B cell (primary cell): Measurements from ENCODE around the gene SLC2A9. TPM values are rescaled to one million over a fixed set of nuclear protein-coding genes. Genes with fewer than 3 reads are reported as not detected.

ENCODE experiments used
- ATAC-seq: fragments of 200-7000 bp; cut with Tn5 transposase; one replicate; pipeline ENCODE4 v1.10.0; 2021; ENCODE audit warnings: low read depth, mild to moderate bottlenecking, moderate number of reproducible peaks, moderate library complexity
- CTCF ChIA-PET: fragments of 350-600 bp; sonication (Branson Sonifier 250); formaldehyde crosslinking; loops from one replicate; lab custom pipeline; 2021; ENCODE audit warnings: antibody characterized with exemption, inconsistent platforms; lab: Charles Lee
- POLR2A ChIA-PET: fragments of 350-600 bp; sonication (Branson Sonifier 250); formaldehyde crosslinking; loops from one replicate; lab custom pipeline; 2021; ENCODE audit warnings: antibody characterized with exemption; lab: Charles Lee
- DNase-seq: peaks from one replicate; pipeline ENCODE4 v3.0.0; 2013
- H2AFZ ChIP-seq: 2 replicates; pipeline ENCODE4 v1.6.1; 2012; ENCODE audit warnings: mild to moderate bottlenecking, low read depth, low read length; ENCODE audit not compliant: insufficient read depth, poor library complexity, severe bottlenecking
- H3K27ac ChIP-seq, 2 donors: 1 replicate in 1 of 2; 2 replicates in 1 of 2; pipeline ENCODE4 v1.5.1; 2012 to 2013; ENCODE audit warnings: low read length in 2 of 2, mild to moderate bottlenecking in 2 of 2, moderate library complexity in 1 of 2
- H3K27me3 ChIP-seq, 4 experiments: fragments of 200-600 bp in 1 of 4; sonication (generic) in 1 of 4; replicated peaks in 1 of 4; 1 replicate in 2 of 4; 2 replicates in 2 of 4; pipeline versions ENCODE4 v1.6.1 to v1.7.0; 2013 to 2016; ENCODE audit warnings: low read length in 3 of 4, mild to moderate bottlenecking in 2 of 4, mixed read lengths in 1 of 4, moderate library complexity in 1 of 4; ENCODE audit not compliant: insufficient read depth in 4 of 4, control insufficient read depth in 3 of 4; ENCODE audit errors: control extremely low read depth in 1 of 4
- H3K36me3 ChIP-seq, 2 experiments: replicated peaks in 1 of 2; 1 replicate in 1 of 2; 2 replicates in 1 of 2; pipeline versions ENCODE4 v1.6.1 to v1.7.1; 2013; ENCODE audit warnings: low read length in 1 of 2; ENCODE audit not compliant: insufficient read depth in 2 of 2, control insufficient read depth in 1 of 2; ENCODE audit errors: control extremely low read depth in 1 of 2, extremely low read depth in 1 of 2
- H3K4me1 ChIP-seq, 2 donors: fragments of 200-600 bp in 1 of 2; sonication (generic) in 1 of 2; 1 replicate in 1 of 2; 2 replicates in 1 of 2; pipeline versions ENCODE4 v1.5.1 to v1.6.1; 2013 to 2017; ENCODE audit warnings: low read length in 2 of 2; ENCODE audit not compliant: control insufficient read depth in 2 of 2, insufficient read depth in 2 of 2
- H3K4me2 ChIP-seq: replicated peaks from 2 replicates; pipeline ENCODE3; 2012; ENCODE audit warnings: mild to moderate bottlenecking, low read depth, low read length; ENCODE audit not compliant: poor library complexity, severe bottlenecking
- H3K4me3 ChIP-seq, 5 experiments: fragments of 200-600 bp in 1 of 5; sonication (generic) in 1 of 5; 1 replicate in 3 of 5; 2 replicates in 2 of 5; pipeline versions ENCODE4 v1.5.1 to v1.7.0; 2011 to 2016; ENCODE audit warnings: low read length in 4 of 5, mild to moderate bottlenecking in 4 of 5, low read depth in 2 of 5, control low read depth in 1 of 5, moderate library complexity in 1 of 5; ENCODE audit not compliant: insufficient read depth in 1 of 5; ENCODE audit errors: control extremely low read depth in 1 of 5, extremely low read depth in 1 of 5
- H3K79me2 ChIP-seq: fragments of 200-600 bp; sonication (generic); one replicate; pipeline ENCODE4 v1.6.0; 2016; ENCODE audit warnings: low read length; ENCODE audit not compliant: control insufficient read depth, insufficient read depth
- H3K9ac ChIP-seq: fragments of 200-600 bp; sonication (generic); 2 replicates; pipeline ENCODE4 v1.6.1; 2017; ENCODE audit warnings: mild to moderate bottlenecking, low read length, moderate library complexity
- H3K9me3 ChIP-seq, 3 donors: one replicate each; pipeline versions ENCODE4 v1.6.1 to v1.7.1; 2013; ENCODE audit warnings: low read length in 2 of 3; ENCODE audit not compliant: control insufficient read depth in 2 of 3, insufficient read depth in 1 of 3; ENCODE audit errors: control extremely low read depth in 1 of 3
- H4K20me1 ChIP-seq: 2 replicates; pipeline ENCODE4 v1.6.0; 2012; ENCODE audit warnings: mild to moderate bottlenecking, low read length; ENCODE audit not compliant: insufficient read depth, control insufficient read depth, poor library complexity, severe bottlenecking
- H3K27ac Mint-ChIP-seq: one replicate; pipeline ENCODE4 v1.8.0; 2021; ENCODE audit warnings: mixed read lengths
- H3K27me3 Mint-ChIP-seq: one replicate; pipeline ENCODE4 v1.8.0; 2021; ENCODE audit warnings: mixed read lengths
- H3K4me1 Mint-ChIP-seq: one replicate; pipeline ENCODE4 v1.8.0; 2021; ENCODE audit warnings: mixed read lengths
- H3K4me3 Mint-ChIP-seq: one replicate; pipeline ENCODE4 v1.8.0; 2021; ENCODE audit warnings: mixed read lengths
- H3K9me3 Mint-ChIP-seq: one replicate; pipeline ENCODE4 v1.8.0; 2022; ENCODE audit warnings: mixed read lengths; ENCODE audit not compliant: insufficient read depth
- EZH2 ChIP-seq: IDR thresholded peaks from 2 replicates; pipeline ENCODE4 v1.6.1; 2012; ENCODE audit warnings: borderline replicate concordance, low read depth, mild to moderate bottlenecking, moderate library complexity, low read length; ENCODE audit not compliant: insufficient read depth, poor library complexity, severe bottlenecking
- WGBS: methylation state at CpG from one replicate; pipeline ENCODE4 v1.1.5; 2013; ENCODE audit warnings: missing lambda C conversion rate; ENCODE audit not compliant: insufficient coverage; 5-methylcytosine and 5-hydroxymethylcytosine counted together
- intact Hi-C: fragments of 100-400 bp; cut with micrococcal nuclease; formaldehyde crosslinking; loops from one replicate; pipeline ENCODE4 v1.10.0; 2022
- polyA plus RNA-seq: library from polyadenylated mRNA; depleted of rRNA; stranded (reverse); fragments of >200 nt; gene quantifications from 2 replicates; pipeline ENCODE4 v1.2.3, GENCODE V29; 2012
- total RNA-seq, 2 donors: library from RNA; stranded (reverse); fragments of 120-200 nt in 1 of 2; gene quantifications; 1 replicate in 1 of 2; 2 replicates in 1 of 2; pipeline versions ENCODE4 v1.2.3 to v1.2.4, GENCODE V29; 2013 to 2022
- TF ChIP-seq, protein P1 (sequence below): fragments of 200-600 bp; IDR thresholded peaks from one replicate; pipeline ENCODE4 v1.8.0; 2022; ENCODE audit warnings: antibody characterized with exemption, mild to moderate bottlenecking

SLC2A9 gene
- total and polyA plus RNA-seq, 2 donors (not counting 1 experiment from before 2014, with no cell fraction given), result 0.89 to 2.1 TPM

DNA sequence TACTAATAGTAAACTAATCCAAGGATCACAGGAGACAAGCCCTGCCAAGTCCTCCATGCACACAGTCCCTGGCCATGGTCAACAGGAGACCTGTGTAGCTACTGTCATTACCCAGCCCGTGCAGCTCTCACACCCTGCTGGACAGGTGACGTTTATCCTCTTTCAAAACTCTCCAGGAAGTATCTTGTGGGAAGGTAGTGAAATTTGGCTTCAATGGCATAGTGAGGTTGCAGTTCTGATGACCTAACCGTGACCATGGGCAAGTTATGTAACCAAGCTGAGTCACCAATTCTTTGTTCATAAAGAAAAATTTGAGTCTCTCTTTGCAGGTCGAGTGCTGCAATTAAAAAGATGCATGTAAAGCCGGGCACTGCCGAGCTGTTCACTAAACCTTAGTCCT lies 11.3 kb upstream of the SLC2A9 start:
- H3K36me3 ChIP-seq, result no peaks in the 10 kb centered on the region
- intact Hi-C loops, result no loop called here
- H3K79me2 ChIP-seq, result no peaks in the 10 kb centered on the region
- H3K4me1 ChIP-seq, result peaks cover 8 to 16% of the 10 kb centered on the region in 2 donors
- peaks cover 0 to 6% (median 0%) of the 10 kb centered on the region in 4 experiments for H3K27me3 ChIP-seq
- no peak overlapping the region for H3K4me3 ChIP-seq
- 58% methylated on average over 2 of the region's 6 CpGs for WGBS
- H3K9ac ChIP-seq, result no peak overlapping the region
- no peaks in the 10 kb centered on the region for H3K9me3 Mint-ChIP-seq
- peaks cover 21% of the 10 kb centered on the region for H3K4me1 Mint-ChIP-seq
- ChIA-PET CTCF (interaction anchor here (1.1 kb wide), 1 partner anchor 16 kb away, joined by 5 read pairs; no protein-coding TSS in a partner anchor), POLR2A (interaction anchor here (0.6 kb wide), 1 partner anchor 11 kb away, joined by 3 read pairs; no protein-coding TSS in a partner anchor)
- no peak overlapping the region for H3K4me3 Mint-ChIP-seq
- no peaks in the 10 kb centered on the region for H4K20me1 ChIP-seq
- peaks cover 7% of the 10 kb centered on the region for H3K27me3 Mint-ChIP-seq
- H3K27ac Mint-ChIP-seq, result no peak overlapping the region
- H3K27ac ChIP-seq, result no peak overlapping the region
- H3K4me2 ChIP-seq, result peak overlapping the region; percentile 35
- H3K9me3 ChIP-seq, result no peaks in the 10 kb centered on the region
- TF ChIP-seq, protein P1, sequence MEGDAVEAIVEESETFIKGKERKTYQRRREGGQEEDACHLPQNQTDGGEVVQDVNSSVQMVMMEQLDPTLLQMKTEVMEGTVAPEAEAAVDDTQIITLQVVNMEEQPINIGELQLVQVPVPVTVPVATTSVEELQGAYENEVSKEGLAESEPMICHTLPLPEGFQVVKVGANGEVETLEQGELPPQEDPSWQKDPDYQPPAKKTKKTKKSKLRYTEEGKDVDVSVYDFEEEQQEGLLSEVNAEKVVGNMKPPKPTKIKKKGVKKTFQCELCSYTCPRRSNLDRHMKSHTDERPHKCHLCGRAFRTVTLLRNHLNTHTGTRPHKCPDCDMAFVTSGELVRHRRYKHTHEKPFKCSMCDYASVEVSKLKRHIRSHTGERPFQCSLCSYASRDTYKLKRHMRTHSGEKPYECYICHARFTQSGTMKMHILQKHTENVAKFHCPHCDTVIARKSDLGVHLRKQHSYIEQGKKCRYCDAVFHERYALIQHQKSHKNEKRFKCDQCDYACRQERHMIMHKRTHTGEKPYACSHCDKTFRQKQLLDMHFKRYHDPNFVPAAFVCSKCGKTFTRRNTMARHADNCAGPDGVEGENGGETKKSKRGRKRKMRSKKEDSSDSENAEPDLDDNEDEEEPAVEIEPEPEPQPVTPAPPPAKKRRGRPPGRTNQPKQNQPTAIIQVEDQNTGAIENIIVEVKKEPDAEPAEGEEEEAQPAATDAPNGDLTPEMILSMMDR, result no peak
- no peak for TF ChIP-seq EZH2
- ATAC-seq (no peak), DNase-seq (no peak)
- no peak overlapping the region for H2AFZ ChIP-seq

GRCh38 chr4:10031668-10032590 lies 10.6 kb upstream of the SLC2A9 start:
- intact Hi-C loops, result no loop called here
- Mint-ChIP-seq H3K27me3 (peaks cover 13% of the 10 kb centered on the region), H3K4me3 (no peak overlapping the region), H3K9me3 (no peaks in the 10 kb centered on the region), H3K27ac (no peak overlapping the region), H3K4me1 (peaks cover 21% of the 10 kb centered on the region)
- Histone ChIP-seq H3K79me2 (no peaks in the 10 kb centered on the region), H4K20me1 (no peaks in the 10 kb centered on the region), H3K27ac (no peak overlapping the region), H3K4me1 (peaks cover 8 to 16% of the 10 kb centered on the region in 2 donors), H3K9ac (no peak overlapping the region), H3K4me2 (no peak overlapping the region), H3K4me3 (no peak overlapping the region), H3K36me3 (no peaks in the 10 kb centered on the region), H3K27me3 (peaks cover 0 to 6% (median 0%) of the 10 kb centered on the region in 4 experiments), H2AFZ (no peak overlapping the region), H3K9me3 (no peaks in the 10 kb centered on the region)
- no peak for ATAC-seq
- ChIA-PET CTCF (no interaction called here), POLR2A (no interaction called here)
- 98% methylated on average over 9 of the region's 10 CpGs for WGBS
- TF ChIP-seq EZH2, result no peak
- TF ChIP-seq, protein P1, result no peak
- no peak for DNase-seq
